Measurements from ENCODE around the gene ZC3HAV1L. TPM values are rescaled to one million over a fixed set of nuclear protein-coding genes. Genes with fewer than 3 reads are reported as not detected.
"Not testable (repeated sequence)": the region's sequence is repeated elsewhere in the genome, so short reads cannot be mapped to it uniquely, and the experiment has no call there.

ZC3HAV1L gene
- total RNA-seq, 1 donor from 2014 or later, result 21.6 TPM

- TF ChIP-seq, protein P1, sequence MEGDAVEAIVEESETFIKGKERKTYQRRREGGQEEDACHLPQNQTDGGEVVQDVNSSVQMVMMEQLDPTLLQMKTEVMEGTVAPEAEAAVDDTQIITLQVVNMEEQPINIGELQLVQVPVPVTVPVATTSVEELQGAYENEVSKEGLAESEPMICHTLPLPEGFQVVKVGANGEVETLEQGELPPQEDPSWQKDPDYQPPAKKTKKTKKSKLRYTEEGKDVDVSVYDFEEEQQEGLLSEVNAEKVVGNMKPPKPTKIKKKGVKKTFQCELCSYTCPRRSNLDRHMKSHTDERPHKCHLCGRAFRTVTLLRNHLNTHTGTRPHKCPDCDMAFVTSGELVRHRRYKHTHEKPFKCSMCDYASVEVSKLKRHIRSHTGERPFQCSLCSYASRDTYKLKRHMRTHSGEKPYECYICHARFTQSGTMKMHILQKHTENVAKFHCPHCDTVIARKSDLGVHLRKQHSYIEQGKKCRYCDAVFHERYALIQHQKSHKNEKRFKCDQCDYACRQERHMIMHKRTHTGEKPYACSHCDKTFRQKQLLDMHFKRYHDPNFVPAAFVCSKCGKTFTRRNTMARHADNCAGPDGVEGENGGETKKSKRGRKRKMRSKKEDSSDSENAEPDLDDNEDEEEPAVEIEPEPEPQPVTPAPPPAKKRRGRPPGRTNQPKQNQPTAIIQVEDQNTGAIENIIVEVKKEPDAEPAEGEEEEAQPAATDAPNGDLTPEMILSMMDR (IDR thresholded peaks at IDR 0.05; ENCODE audit: insufficient read depth, low read length, poor library complexity, severe bottlenecking), result no peak
- no peak overlapping the region for H3K4me3 ChIP-seq (ENCODE audit: low read depth, low read length)
- no peak for DNase-seq (ENCODE audit: low read depth)
- H3K27me3 ChIP-seq (ENCODE audit: control insufficient read depth, insufficient read depth, low read length), result no peaks in the 10 kb centered on the region
- H3K36me3 ChIP-seq (ENCODE audit: control insufficient read depth, insufficient read depth, low read length), result no peaks in the 10 kb centered on the region
These were observed 24.1 kb upstream of the ZC3HAV1L start for GRCh38 chr7:139059905-139060304.

DNA sequence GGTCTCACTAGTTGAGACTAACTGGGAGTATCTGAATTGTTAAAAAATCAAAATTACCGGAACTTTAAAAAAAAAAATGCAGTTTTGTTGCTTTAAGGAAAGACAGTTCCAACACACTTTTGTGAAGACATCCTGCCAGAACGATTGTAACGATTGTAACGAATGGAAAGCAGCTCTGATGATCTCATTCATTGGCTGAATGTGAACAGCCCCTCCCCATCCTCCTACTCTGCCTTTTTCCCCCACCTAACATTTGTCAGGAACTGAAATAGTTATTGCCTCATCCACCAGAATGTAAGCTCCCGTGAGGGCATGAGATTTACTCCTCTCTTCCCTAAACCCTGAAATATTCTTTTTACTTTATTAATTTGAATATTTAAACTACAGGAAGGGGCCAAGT lies 23.1 kb upstream of the ZC3HAV1L start:
- no peaks in the 10 kb centered on the region for H3K36me3 ChIP-seq (ENCODE audit: control insufficient read depth, insufficient read depth, low read length)

DNA sequence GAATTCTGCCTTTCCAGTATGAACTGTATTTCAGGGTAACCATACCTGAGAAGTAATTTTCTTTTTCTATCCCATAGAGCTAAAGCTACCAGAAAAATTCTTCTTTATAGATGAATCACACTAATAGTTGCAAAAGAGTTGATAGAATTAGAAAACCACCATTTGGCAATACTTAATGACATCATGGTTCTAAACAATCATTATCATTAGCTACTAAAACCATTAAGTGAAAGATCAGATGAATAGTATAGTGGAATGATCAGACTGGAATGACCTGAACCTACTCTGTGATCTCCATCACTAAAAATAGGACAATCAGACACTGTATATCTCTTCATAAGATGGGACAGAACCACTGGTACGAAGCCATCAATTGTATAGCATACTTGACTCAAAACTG lies 19.8 kb upstream of the ZC3HAV1L start:
- no peak for DNase-seq (ENCODE audit: low read depth)
- peaks cover 1% of the 10 kb centered on the region for H3K36me3 ChIP-seq (ENCODE audit: control insufficient read depth, insufficient read depth, low read length)
- no peaks in the 10 kb centered on the region for H3K27me3 ChIP-seq (ENCODE audit: control insufficient read depth, insufficient read depth, low read length)
- no peak overlapping the region for H3K4me3 ChIP-seq (ENCODE audit: low read depth, low read length)
- TF ChIP-seq, protein P1 (IDR thresholded peaks at IDR 0.05; ENCODE audit: insufficient read depth, low read length, poor library complexity, severe bottlenecking), result no peak

More for the DNA sequence above, 23.1 kb upstream of the ZC3HAV1L start:
- Histone ChIP-seq H3K27me3 (ENCODE audit: control insufficient read depth, insufficient read depth, low read length) (no peaks in the 10 kb centered on the region), H3K4me3 (ENCODE audit: low read depth, low read length) (no peak overlapping the region)
- TF ChIP-seq, protein P1 (IDR thresholded peaks at IDR 0.05; ENCODE audit: insufficient read depth, low read length, poor library complexity, severe bottlenecking), result no peak
- DNase-seq (ENCODE audit: low read depth), result no peak

DNA sequence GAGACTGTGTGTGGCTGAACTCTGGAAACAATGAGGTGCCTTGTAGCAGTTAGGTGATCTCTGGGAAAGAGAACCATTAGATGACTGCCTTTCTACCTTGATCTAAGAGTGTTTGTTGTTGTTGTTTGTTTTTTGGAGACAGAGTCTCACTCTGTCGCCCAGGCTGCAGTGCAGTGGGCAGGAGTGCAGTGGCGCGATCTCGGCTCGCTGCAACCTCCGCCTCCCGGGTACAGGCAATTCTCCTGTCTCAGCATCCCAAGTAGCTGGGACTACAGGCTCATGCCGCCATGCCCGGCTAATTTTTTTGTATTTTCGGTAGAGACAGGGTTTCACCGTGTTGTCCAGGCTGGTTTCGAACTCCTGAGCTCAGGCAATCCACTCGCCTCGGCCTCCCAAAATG lies 18.8 kb upstream of the ZC3HAV1L start:
- DNase-seq (ENCODE audit: low read depth); H3K27me3 ChIP-seq (ENCODE audit: control insufficient read depth, insufficient read depth, low read length); H3K4me3 ChIP-seq (ENCODE audit: low read depth, low read length); H3K36me3 ChIP-seq (ENCODE audit: control insufficient read depth, insufficient read depth, low read length): not testable (repeated sequence)

DNA sequence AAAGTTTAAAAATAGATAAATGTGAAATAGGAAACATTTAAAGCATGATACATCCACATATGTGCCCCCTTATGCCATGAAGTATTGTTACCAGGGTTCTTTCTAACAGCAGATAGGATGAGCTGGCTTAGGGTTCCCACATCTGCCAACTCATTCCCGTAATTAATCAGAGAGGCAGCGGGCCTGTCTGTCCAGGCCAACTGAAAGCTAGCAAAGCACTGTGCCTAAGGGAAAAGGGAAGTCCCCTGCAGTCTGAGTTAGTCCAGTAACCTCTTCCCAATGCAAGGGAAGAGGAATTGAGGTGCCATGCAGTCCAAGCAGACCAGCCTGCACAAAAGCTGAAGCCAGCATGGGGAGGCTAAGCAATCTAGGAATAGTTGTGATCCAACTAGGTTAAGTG lies 18.3 kb upstream of the ZC3HAV1L start:
- no peak for DNase-seq (ENCODE audit: low read depth)
- peaks cover 1% of the 10 kb centered on the region for H3K36me3 ChIP-seq (ENCODE audit: control insufficient read depth, insufficient read depth, low read length)
- TF ChIP-seq, protein P1 (IDR thresholded peaks at IDR 0.05; ENCODE audit: insufficient read depth, low read length, poor library complexity, severe bottlenecking), result no peak
- no peaks in the 10 kb centered on the region for H3K27me3 ChIP-seq (ENCODE audit: control insufficient read depth, insufficient read depth, low read length)
- H3K4me3 ChIP-seq (ENCODE audit: low read depth, low read length), result no peak overlapping the region

- Histone ChIP-seq H3K4me3 (ENCODE audit: low read depth, low read length) (no peak overlapping the region), H3K27me3 (ENCODE audit: control insufficient read depth, insufficient read depth, low read length) (no peaks in the 10 kb centered on the region), H3K36me3 (ENCODE audit: control insufficient read depth, insufficient read depth, low read length) (peaks cover 1% of the 10 kb centered on the region)
- TF ChIP-seq, protein P1 (IDR thresholded peaks at IDR 0.05; ENCODE audit: insufficient read depth, low read length, poor library complexity, severe bottlenecking), result no peak
- DNase-seq (ENCODE audit: low read depth), result no peak
These were observed 15.8 kb upstream of the ZC3HAV1L start for GRCh38 chr7:139051655-139052054.
